Endometrium (tissue), 2 donors: ENCODE results near the gene DDX20.
"Not testable (repeated sequence)": the region's sequence is repeated elsewhere in the genome, so short reads cannot be mapped to it uniquely, and the experiment has no call there.

ENCODE experiments used
- FAIRE-seq: peaks from 2 replicates; lab custom pipeline; 2012; peaks lifted over from hg19 to GRCh38; lab: Jason Lieb, UNC
- donor health status: control.
- donor health status: control.

DDX20 gene

GRCh38 chr1:111733183-111733991 is 22.3 kb upstream of the DDX20 start:
- FAIRE-seq: no peak

GRCh38 chr1:111733992-111734341 is 21.7 kb upstream of the DDX20 start:
- no peak for FAIRE-seq

DNA sequence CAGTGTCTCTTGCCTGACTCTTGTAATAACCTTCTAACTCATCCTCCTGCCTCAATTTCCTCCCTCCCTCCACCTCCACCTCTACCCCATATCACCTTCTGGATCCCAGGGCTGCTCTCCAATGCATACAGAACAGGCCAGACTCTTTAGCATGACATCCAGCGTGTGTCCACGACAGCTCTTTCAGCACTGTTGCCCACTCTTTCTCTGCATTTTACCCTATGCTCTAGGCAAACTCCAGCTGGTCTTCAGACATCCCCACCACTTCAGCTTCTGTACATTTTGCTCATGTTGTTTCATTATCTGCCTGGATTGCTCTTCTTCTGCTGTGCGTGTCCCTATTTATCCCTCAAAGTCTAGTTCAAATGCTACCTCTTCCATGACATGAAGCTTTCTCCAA is 21.3 kb upstream of the DDX20 start:
- FAIRE-seq: no peak

- no peak for FAIRE-seq
Measured at GRCh38 chr1:111734856-111735255, 20.8 kb upstream of the DDX20 start.

DNA sequence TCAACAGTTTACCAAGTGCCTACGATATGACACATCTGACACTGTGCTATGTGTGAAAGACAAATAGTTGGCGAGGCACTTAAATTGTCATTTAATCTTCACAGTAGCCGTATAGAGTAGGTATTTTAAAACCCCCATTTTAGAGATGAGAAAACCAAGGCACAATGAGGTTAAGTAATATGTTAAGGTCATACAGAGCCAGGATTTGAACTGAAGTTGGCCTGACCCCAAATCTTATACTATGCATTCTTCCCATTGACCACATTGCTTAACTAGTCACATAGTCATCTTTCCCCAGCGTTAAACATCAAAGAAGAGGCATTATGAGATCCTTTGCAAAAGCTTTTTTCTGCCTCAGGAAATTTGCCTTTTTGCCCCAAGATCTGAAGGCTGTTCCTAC is 20.4 kb upstream of the DDX20 start:
- FAIRE-seq: no peak

GRCh38 chr1:111735858-111736544 is 19.7 kb upstream of the DDX20 start:
- FAIRE-seq: no peak

- FAIRE-seq: no peak
Measured at GRCh38 chr1:111736548-111737215, 19.0 kb upstream of the DDX20 start.

GRCh38 chr1:111737216-111738132 is 18.2 kb upstream of the DDX20 start:
- no peak for FAIRE-seq

DNA sequence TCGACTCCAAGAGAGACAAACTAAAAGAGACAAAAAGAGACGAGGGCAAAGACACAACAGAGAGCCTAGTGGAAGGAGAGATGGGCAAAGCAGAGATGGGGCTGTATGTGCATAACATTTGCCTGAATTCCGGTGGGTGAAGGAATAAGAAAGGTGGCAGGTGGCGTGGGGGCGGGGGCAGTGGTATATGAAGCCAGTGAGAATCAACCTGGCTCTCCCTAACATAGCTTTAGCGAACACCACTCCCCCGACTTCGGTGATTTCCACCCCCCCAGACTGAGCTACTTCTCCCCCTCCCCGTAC is 17.6 kb upstream of the DDX20 start:
- FAIRE-seq: no peak

GRCh38 chr1:111738436-111739193 is 17.1 kb upstream of the DDX20 start:
- FAIRE-seq: no peak

- no peak for FAIRE-seq
Measured at GRCh38 chr1:111739194-111739924, 16.3 kb upstream of the DDX20 start, which contains the start of gene INKA2. INKA2 (minus strand) TSS chr1:111739395; CDS start chr1:111739242, 153 bp downstream.

DNA sequence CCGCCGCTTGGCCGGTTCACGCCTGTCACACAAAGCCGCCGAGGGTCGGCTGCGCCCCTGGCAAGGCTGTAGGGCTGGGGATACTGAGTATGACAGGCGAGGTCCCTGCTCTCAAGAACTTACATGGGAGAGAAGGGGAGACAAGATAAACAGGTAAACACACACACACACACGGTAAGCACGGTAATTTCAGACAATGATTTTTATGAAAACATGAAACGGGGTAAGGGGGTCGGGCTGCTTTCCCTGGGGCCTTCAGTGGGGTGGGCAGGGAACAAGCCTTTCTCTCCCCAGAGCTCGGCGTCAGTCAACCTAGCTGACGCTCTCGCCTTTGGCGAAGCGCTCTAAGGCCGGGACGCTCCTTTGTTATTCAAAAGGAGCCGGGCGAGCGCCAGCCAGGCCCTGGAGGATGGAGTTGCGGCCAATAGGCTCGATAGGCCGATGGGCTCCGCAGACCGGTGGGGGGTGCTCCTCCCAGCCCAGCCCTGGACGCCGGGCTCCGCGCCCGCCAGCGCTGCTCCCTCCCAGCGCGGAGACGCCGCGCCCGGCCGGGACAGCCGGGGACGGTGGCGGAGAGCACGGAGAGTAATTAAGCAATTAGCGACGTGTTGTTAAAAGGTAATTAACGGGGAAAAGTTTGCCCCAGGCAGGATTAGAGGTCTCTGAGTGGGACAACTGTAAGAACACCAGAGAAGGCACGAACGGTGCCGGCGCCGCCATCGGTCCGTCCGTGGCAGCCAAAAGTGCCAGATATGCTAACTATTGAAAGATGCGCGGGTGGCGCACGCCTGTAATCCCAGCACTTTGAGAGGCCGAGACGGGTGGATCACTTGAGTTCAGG is 15.6 kb upstream of the DDX20 start:
- FAIRE-seq: no peak

- FAIRE-seq: not testable (repeated sequence)
Measured at GRCh38 chr1:111742292-111742691, 13.4 kb upstream of the DDX20 start.

DNA sequence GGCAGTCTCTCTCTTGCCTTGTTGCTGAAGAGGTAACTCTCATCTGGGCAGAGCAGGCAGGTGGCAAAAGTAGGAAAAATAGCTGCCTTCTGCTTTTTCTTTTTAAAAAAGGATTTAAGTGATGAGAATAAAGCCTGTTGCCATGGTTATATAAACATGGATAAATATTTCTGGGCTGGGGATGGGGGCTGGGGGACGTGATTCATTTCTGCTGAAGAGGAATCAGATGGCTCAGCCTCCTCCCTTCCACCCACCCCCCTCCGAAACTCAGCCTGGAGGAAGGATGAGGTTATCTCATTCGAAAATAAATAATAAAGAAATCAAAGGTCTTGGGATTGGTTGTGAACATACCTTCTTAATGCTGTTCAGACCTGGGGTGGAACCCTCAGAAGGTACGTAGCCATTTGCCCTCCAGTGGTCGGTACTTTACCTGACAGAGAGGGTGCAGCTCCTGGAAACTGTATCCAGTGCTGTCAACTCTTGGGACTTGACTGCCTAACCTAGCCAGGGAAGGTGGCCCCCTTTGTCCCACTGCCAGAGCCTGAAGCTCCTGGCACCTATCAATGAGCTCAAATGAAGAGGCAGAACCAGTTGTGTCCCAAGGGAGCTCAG is 12.7 kb upstream of the DDX20 start:
- no peak for FAIRE-seq

DNA sequence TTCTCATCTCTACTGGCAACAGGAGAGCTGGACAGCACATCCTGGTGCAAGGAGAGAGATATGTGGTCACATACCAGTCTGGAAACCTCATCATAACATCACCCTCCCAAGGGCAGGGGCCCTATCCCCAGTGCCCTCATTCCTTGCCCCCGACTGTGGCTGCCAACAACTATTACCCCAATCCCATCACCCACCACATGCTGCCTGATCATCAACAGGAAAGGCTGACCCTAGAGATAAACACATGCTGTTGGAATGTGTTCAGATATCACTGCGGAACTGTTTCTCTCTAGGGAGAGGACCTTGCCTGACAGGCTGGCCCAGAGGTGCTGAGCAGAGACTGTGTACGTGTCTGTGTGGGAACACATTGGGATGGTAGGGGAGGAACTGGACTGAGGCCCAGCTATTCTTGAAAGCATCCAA is 12.0 kb upstream of the DDX20 start:
- no peak for FAIRE-seq

DNA sequence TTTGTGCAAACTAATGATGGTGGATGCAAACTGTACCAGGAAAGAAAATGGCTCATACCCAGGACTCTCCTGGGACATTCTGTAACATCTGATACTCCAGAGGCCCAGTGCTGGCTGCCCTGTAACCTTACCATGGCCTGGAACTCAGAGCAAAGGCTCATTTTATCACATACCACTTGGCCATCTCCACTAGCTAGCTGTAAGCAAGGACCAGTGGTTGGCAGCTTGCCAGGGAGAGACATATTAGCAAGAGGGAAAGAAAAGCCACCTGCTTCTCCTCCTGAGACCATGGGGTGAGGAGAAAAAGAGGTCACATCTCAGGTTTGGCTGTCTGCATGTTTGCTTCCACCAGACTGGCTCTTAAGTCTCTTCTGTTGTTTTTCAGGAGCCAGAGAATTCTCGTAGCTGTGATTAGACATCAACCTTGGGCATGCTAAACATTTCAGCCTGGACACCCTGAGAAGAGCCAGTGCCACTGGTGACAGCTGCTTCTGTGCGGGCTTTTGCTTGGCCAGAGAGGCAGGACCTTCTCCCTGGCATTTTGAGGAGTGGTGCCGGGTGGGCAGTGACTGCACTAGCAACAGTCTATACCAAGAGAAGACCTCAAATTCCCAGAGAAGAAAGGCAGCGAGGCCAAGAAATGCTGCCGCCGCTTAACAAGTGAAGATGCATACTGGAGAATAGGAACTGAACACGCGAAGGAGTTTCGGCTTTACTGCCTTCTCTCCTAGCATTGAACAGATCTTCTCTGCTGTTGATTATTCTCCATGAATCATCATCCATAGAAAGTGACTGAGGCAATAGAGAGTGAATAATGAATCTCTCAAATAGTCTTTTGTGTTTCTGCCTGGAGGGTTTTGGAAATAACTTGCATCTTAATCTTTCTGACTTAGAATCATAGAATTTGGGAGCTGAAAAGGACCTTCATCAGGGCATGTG is 9.8 kb upstream of the DDX20 start:
- FAIRE-seq: no peak

GRCh38 chr1:111746614-111746999 is 9.1 kb upstream of the DDX20 start:
- no peak for FAIRE-seq

DNA sequence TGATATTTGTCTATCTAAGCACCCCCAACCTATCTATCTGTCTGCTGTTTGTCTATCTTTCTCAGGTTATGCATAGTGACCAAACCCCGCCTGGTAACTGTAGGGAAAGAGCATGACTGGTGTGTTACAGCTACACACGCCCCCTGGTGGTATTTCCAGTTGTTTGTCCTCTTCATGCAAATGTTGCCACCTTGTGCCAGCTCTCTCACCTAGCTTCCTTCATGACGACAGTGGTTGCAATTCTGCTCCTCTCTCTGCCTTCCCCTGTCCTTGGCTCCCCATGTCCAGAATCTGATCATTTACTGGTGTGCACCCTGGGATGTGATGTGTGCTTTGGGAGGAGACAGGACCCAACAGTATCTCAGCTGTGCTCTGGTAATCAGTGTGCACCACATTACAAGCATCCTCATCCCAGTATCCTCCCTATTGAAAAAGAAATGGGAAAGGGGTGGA is 8.4 kb upstream of the DDX20 start:
- FAIRE-seq: no peak
